NCI-H345 treated with DMSO at 0.1 percent for 48 hours (cell line): ENCODE data around the gene MYMK.
"Not testable (repeated sequence)": the region's sequence is repeated elsewhere in the genome, so short reads cannot be mapped to it uniquely, and the experiment has no call there.

Experiments
- DNase-seq: peaks from one replicate; lab custom pipeline; 2025; ENCODE audit not compliant: unreplicated experiment; lab: John Stamatoyannopoulos, UW

Gene MYMK

GRCh38 chr9:133524679-133525228 is at the start of gene MYMK:
Gene MYMK (minus strand): TSS chr9:133524959. CDS start chr9:133524844, 115 bp downstream.
- no peak for DNase-seq

GRCh38 chr9:133573791-133574515 is 49.2 kb upstream of the MYMK start:
- DNase-seq, result no peak

- DNase-seq, result no peak
Measured at GRCh38 chr9:133572821-133573361, 48.1 kb upstream of the MYMK start.

- DNase-seq, result no peak
Measured at GRCh38 chr9:133571896-133572595, 47.3 kb upstream of the MYMK start.

- no peak for DNase-seq
Measured at GRCh38 chr9:133571391-133571890, 46.7 kb upstream of the MYMK start.

GRCh38 chr9:133570691-133571080 is 45.9 kb upstream of the MYMK start:
- DNase-seq, result no peak

GRCh38 chr9:133569891-133570690 is 45.3 kb upstream of the MYMK start:
- DNase-seq, result no peak

- DNase-seq, result no peak
Measured at GRCh38 chr9:133569121-133569785, 44.5 kb upstream of the MYMK start.

GRCh38 chr9:133568186-133568585 is 43.4 kb upstream of the MYMK start:
- no peak for DNase-seq

GRCh38 chr9:133566817-133567216 is 42.1 kb upstream of the MYMK start:
- DNase-seq, result no peak

- no peak for DNase-seq
Measured at GRCh38 chr9:133566382-133566781, 41.6 kb upstream of the MYMK start.

GRCh38 chr9:133564451-133565116 is 39.8 kb upstream of the MYMK start:
- no peak for DNase-seq

- not testable (repeated sequence) for DNase-seq
Measured at GRCh38 chr9:133563814-133564213, 39.1 kb upstream of the MYMK start.

GRCh38 chr9:133563291-133563796 is 38.6 kb upstream of the MYMK start:
- DNase-seq, result peak; percentile 25

- no peak for DNase-seq
Measured at GRCh38 chr9:133562611-133563290, 38.0 kb upstream of the MYMK start.

- DNase-seq, result no peak
Measured at GRCh38 chr9:133561976-133562554, 37.3 kb upstream of the MYMK start.

GRCh38 chr9:133560944-133561343 is 36.2 kb upstream of the MYMK start:
- DNase-seq, result no peak

- no peak for DNase-seq
Measured at GRCh38 chr9:133560311-133560710, 35.6 kb upstream of the MYMK start.
